GM21390 (cell line): ENCODE results near the gene DPYD.
A peak's percentile ranks its signal among the peaks of the same experiment; 100 is the strongest.

Experiments
- ATAC-seq: cut with Tn5 transposase; IDR thresholded peaks from one replicate; pipeline ENCODE4 v1.9.1; 2021; ENCODE audit not compliant: unreplicated experiment

Gene DPYD

DNA sequence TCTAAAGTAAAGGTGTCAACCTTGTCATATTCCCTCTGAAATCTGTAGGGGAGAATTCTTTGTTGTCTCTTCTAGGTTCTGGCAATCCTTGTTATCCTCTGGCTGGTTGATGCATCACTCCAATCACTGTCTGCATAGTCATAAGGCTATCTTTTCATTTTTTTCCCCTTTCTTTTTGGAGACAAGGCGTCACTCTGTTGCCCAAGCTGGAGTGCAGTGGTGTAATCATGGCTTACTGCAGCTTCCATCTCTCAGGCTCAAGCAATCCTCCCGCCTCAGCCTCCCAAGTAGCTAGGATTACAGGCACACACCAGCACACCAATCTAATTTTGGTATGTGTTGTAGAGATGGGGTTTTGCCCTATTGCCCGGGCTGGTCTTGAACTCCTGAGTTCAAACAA is 12.9 kb downstream of the DPYD start:
- no peak for ATAC-seq

DNA sequence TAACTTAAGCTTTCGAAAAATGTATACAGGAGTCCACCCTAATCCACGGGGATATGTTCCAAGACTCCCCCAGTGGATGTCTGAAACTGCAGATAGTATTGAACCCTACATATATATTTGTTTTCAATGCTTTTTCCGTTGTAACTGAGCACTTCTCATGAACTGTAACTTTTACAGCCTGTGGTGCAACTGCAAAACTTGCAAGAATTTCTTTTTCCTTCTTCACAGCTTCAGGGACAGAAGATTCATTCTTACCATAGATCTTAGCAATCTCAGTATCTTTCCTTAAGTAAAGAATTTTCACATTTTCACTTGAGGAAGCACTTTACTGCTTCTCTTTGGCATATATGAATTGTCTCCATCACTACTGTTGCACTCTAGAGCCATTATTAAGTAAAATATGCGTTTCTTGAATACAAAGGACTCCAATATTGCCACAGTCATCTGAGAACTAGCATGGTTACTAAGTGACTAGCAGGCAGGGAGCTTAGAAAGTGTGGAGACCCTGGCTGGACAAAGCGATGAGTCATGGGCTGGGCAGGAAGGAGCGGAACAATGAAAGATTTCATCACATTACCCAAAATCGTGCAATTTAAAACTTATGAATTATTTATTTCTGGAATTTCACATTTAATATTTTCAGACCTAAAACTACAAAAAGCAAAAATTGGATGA is 14.1 kb downstream of the DPYD start:
- no peak for ATAC-seq

DNA sequence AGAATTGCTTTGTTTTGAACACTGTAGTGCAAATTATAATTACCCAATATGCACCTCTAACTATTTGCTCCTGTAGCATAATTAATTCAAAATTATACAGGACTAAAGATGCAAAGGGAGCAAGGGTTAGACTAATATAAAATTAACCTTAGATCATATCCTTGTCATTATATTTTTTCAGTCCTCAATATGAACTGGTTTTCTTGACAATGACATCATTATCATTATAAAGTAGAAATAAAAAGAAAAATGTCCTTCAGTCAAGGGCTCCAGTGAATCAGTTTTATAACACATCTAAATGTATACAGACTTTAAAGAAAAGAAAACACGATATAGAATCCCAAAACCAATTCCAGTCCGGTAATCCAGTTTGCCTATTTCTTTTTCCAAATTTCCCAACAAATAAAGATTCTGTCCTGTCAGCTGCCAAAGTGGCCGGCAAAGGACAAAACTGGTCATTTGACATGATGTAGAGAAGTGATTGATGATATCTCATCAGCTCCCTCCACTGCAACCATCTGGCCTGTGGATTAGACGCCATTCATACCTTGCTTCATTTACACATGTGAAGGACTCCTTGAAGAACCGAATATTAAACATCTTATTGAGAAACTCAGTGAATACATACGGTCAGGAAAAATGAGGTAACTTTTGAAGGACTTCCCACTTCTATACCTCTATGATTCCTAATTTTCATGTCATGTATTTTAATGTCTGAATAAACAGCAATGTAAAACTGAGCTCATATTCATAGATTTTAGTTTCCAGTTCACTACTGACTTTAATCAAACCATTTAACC is 15.5 kb downstream of the DPYD start:
- ATAC-seq = no peak

DNA sequence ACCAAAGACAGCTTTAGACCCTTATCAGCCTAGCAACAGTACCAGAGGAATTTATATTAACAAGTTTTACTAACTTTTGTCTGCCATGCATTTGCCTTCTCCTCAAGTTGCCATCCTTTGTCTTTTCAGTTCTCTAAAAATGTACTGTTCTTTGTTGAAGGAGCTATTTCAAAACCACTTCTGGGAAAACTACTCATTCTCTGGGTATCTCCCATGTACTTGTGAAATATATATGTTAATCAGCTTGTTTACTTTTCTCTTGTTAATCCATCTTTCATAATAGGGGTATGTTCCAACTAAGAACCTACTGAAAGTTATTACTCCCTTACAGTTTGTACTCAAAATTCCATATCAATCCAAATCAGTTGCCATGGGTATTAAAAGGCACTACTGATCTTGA is 16.3 kb downstream of the DPYD start:
- ATAC-seq = no peak

DNA sequence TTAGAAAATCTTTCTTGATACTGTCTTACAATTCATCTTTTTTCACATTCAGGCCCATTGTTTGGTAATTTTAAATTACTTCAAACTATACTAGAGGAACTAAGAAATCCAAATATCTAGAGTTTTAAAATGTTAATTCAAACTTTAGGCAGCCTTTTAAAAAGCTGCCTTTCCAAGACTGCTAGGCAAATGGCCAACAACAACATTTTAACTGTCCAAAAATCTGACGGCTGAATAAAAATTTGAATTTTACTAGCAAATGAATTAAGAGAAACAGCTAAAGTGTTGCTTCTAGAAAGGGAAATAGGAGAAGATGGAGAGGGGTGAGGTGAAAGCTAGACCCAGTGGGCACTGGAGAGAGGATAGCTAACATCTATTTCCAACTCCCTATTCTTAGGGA is 17.2 kb downstream of the DPYD start:
- no peak for ATAC-seq

DNA sequence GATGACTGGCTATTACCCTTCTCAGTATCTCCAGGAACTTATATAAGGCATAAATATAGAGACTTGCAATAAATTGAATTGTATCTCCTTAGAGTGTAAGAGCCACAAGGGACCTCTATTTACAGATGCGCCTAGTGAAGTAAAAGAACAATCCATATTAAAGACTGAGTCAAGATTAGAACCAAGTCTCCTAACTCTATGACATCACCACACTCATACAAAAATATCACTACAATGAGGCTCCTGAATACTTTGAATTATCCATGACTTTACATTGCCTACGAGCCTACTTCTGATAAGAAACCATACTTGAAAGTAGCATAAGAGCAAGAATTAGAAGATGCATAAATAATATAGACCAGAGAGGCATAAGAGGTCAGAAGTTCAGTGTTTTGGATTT is 18.8 kb downstream of the DPYD start:
- ATAC-seq = no peak

DNA sequence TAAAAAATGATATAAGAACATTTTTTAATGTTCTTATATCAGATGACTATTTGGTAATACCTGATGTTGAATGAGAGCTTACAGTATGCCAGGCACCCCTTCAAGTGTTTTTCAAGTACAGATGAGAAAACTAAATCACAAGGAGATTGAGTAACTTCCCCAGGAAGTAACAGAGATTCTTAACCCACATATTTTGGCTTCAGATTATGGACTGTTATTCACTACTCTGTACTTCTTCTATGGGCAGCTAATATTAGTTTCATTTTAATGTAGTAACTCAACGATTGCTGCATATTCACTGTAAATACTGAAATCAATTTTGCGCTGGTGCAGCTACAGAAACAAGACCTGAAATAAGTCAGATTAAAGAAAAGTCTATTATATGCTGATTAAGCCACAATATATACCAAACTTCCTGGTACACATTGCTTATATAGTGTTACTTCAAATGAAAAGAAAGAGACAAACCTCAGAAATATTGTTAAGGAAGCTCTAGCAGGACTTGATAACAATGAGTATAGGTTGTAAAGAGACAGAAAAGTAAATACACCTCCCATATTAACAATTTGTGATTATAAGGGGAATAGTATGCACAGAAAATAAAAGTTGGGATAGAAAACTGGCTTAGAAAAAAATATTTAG is 19.7 kb downstream of the DPYD start:
- no peak for ATAC-seq

DNA sequence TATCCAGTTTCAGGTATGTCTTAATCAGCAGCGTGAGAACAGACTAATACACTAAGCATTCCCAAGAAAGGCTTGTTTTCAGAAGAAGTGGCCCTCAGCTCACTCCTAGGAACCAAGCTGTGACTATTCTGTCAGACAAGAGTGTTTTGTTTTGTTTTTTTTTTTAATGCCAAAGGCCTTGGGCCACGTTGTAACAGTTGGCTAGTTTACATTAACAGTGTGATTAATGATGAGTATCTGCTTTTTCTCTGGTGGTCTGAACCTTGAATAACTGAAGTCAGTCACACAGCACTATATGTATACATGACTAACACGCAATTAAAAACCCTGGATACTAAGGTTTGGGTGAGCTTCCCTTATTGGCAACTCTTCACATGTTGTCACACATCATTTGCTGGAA is 21.9 kb downstream of the DPYD start:
- ATAC-seq = no peak

DNA sequence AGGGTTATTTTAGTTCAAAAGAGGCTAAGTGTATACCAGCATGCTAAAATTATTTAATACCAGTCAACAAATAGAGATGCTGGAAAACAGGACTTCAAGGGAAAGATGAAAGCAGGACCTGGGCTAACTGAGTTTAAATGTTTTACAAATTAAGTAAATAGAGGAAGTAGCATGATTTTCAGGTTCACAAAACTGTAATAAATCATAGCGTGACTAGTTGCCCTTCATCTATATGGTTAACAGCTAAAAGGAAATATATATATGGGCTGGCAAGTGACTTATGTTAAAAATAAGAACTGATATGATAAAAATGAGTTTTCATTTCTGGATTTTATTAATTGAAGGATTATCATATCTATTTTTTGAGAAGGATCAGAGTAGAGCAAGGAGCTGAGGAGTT is 25.6 kb downstream of the DPYD start:
- no peak for ATAC-seq

DNA sequence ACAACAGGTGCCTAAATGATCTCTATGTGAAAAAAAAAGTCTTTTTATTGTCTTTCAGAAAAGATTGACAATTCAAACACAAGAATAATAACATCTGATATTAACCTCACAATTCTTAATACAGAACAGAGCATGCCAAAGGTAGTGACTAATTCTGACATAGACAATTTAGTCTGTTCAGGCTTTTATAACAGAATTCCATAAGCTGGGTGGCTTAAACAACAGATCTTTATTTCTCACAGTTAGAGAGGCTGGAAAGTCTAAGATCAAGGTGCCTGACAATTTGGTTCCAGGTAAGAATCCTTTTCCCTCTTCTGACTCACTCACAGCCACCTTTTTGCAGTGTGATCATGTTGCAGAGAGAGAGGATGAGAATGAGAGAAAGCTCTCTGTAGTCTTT is 27.0 kb downstream of the DPYD start:
- ATAC-seq = no peak

DNA sequence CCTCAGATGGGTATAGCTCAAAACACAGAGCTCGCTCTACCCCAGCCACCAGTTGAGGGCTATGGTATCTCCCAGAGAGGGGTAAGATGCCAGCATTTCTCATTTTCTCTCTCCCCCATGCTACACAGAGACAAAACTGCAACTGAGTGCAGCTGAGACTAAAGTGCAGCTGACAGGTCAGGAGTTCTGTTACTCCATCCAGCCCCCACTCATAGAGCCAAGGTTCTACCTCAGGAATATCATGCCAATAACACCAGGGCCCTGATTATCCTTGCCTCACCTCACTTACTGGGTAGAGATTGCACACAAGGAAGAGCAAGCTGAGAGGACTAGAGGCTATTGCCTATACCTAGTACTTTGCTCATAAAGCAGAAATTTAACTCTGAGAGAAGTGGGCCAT is 34.6 kb downstream of the DPYD start:
- no peak for ATAC-seq

DNA sequence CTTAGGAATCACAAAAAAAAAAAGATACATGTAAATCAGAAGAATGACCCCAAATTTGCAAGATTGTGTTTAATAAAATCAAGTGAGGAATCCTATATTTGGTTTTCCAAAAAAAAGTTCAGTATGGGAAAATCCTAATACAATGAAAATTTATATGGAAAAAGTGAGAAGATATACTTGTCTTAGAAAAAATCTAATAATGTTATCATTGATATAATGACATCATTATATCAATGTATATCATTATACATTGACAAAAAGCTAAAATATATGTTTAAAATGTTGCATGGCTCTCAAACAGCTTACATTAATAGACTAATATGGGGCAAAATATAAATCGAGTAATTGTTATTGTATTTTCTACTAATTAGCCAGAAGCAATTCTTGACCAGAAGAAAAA is 37.0 kb downstream of the DPYD start:
- ATAC-seq = no peak

DNA sequence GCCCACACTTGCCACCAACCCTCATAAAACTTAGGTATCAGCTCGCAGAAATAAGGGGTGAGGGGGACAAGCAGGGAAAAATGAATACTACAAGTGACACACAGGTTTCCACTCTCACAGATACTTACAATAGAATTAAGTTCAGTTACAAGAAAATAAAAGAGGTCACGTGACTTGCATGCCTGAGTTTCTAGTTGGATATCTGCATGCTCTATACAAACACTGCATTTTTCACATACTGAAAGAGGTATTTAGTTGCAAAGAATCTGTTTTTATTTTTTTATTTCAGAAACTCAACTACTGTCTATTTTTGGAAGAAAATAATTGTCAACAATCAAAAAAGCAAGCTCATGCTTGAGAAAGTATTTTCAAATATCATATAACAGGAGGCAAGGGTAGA is 43.5 kb downstream of the DPYD start:
- no peak for ATAC-seq

DNA sequence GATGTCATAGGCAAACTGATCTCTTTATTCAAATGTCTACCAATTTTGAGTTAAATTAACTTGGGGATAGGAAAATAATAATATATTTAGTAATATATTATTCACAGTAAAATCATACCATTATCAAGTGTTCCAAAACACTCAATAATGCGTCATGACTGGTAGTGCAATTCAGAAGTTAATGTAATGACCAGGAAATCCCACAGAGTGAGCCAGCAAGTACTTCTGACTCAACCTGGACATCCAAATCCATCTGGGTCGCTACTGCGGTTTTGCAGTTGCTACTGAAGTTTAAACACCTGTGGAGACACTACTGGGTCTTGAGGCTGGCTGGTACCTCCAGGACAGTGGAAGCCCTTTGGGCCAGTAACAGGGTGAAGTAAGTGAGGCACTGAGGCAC is 44.8 kb downstream of the DPYD start:
- ATAC-seq = no peak

DNA sequence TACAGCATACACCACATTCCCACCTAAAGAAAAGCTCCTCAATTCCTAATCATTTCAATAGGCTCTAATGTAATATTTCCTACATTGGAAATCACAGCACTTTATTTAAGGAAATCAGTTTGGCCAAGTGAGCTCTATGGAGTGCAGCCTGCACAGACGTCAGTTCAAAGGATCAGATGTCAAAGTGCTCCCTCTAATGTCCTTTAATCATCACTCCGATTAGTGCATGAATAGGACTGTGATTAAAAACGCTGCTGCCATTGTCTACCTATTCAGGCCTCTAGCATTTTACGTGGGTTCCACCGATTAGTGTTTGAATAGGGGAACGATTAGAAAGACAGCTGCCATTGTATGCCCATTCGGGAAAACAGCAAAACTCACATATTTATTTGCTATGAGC is 50.2 kb downstream of the DPYD start:
- ATAC-seq = no peak

DNA sequence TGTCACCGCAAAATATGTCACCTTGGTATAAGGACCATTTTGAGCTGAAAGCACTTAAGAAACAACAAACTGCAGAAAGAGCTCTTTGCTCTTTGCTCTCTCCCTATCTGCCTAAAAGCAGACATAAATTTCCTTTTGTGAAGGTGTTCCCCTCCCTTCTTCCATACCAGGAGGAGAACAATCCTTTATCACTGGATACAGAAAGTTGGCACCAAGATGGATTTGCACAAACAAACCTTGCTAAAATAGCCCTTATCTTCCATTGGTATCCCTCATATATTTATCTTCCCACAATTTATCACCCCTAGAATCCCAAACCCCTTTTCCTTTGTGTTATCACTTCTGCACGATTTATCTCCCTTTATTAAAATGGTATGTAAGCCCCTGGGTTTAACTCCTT is 51.4 kb downstream of the DPYD start:
- no peak for ATAC-seq

DNA sequence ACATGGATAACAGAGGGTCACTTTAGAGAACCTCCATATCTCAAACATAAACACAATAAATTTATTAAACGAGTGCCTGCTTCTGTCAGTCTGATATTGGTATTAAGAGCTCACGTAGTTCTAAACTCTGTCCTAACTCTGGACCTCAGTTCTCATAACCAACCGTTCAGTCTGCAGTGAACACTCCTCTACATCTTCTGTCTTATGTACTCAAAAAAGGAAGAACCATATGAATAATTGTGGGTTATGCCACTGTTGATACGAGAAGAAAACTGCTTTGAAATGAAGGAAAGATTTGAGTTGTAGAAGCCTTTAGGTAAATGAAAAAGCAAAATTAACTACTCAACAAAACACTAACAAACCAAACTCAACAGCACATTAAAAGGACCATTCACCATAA is 53.7 kb downstream of the DPYD start:
- ATAC-seq = no peak

DNA sequence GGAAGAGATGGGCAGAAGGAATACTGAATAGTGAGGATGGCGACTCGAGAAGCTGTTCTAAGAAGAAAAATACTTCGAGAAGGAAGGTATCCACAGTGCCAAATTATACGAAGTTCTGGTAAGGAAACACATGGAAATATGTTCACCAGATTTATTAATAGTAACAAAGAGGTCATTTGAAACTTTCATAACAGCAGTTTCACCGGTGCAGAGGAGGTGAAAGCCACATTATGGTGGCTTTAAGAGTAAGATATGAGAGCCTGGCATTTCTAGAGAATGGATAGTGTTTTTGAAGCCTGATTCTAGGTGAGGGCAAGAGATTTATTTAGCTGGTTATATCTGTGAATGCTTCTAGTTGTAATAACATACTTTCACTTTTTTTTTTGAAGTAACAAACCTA is 56.2 kb downstream of the DPYD start:
- ATAC-seq = peak; percentile 51

DNA sequence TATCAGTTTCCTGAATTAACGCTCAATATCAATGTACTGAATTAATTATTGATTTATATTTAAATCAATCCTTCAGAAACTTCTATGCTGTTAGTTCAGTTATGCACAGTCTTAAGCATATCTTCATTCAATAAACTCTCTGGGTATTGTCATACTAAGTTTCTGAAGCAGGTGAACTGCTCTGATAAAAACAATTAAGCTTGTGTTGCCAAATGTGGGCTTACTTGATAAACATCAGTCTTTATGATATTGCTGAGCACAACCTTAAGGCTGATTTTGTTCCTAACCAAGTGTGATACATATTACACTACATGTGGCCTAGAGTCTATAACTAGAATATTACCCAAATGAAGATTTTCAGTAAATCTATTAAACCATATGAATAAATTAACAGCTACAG is 67.6 kb downstream of the DPYD start:
- ATAC-seq = no peak

DNA sequence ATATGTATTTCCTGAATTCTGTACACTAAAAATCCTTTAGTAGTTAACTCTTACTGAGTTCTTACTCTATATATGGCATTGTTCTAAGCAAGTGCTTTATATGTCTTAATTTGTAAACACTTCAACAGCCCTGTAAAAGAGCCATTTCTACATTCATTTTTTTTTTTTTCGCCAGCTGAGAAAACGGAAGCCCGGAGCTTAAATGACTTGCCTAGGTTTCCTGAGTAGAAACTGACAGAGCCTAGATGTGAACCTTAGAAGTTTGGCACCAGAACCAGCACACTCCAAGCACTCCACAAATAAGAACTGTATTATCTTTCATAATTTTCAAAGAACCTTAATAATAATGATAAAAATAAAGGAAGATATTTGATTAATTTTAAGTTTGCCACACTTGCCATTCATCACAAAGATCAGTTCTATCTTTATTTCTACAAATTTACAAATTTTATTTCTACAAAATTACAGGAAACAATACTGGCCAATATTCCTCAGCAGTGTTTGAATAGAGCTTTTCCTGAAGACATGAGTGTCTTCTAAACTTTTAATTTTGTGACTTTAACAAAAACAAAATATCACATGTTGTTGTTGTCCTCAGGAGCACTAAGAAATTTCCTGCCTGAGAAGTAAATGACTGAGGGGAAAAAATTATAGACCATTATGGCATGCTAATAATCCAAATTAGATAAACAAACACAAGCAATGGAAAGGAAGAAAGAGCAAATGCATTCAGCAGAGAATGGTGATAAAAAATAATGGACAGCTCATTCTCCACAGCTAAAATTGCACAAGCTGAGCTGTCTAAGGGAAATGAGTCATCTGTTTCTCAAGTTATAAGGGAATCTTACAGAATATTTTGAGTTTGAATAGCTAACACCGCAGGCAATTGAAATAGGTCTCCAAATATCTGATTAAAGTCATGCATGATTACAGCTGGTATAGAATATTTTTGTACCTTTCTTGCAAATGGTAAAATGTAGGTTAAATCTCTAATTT is 71.2 kb downstream of the DPYD start:
- ATAC-seq = peak; percentile 39

DNA sequence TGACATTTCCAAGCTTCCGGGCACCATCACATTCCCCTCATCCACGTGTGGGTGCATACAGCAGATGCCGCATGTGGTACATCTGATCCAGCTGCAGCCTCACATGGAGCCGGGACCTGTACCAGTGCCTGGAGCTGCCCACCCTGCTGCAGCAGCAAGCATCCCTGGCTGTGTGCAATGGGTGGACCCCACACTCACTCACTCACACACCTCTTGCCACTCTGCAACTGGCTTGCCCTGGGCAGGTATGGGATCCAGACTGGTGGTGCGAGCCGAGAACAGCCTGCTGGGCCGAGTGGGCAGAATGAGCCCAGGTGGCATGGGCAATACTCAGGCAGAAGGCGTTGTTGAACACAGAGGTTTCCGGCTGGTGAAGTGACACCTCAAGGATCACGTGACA is 75.0 kb downstream of the DPYD start:
- ATAC-seq = no peak
